ENCODE results near the gene OPHN1.

- TF ChIP-seq CTCF (IDR thresholded peaks at IDR 0.05), result no peak
- no peak for TF ChIP-seq POLR2AphosphoS5 (IDR thresholded peaks at IDR 0.05)
- no peak for TF ChIP-seq POLR2A (IDR thresholded peaks at IDR 0.05)
These were observed 183.4 kb downstream of the OPHN1 start for GRCh38 chrX:68249903-68250302.
